ENCODE results near the gene KCNQ2.

- no peak for TF ChIP-seq TBL1XR1 (IDR thresholded peaks at IDR 0.05; ENCODE audit: low read depth, low read length)
- no peak for TF ChIP-seq USF2 (IDR thresholded peaks at IDR 0.05; ENCODE audit: borderline replicate concordance, low read depth, low read length)
- TF ChIP-seq BHLHE40 (IDR thresholded peaks at IDR 0.05; ENCODE audit: borderline replicate concordance in 1 of 2, low read depth in 2 of 2, low read length in 1 of 2) = no peak
- no peak for TF ChIP-seq CTCF (IDR thresholded peaks at IDR 0.05 in 2 of 3, conservative IDR thresholded peaks at IDR 0.05 in 1 of 3; ENCODE audit: control insufficient read depth in 2 of 3, extremely low read depth in 1 of 3, insufficient read depth in 1 of 3, low read depth in 3 of 3, low read length in 3 of 3)
- no peak for TF ChIP-seq EZH2 (IDR thresholded peaks at IDR 0.05; ENCODE audit: borderline replicate concordance, control insufficient read depth, low read depth, low read length)
- no peak for TF ChIP-seq ZBTB40 (IDR thresholded peaks at IDR 0.05; ENCODE audit: borderline replicate concordance)
- TF ChIP-seq FOXK2 (IDR thresholded peaks at IDR 0.05) = no peak
- no peak for TF ChIP-seq MAX (IDR thresholded peaks at IDR 0.05; ENCODE audit: low read depth, low read length)
- no peak for TF ChIP-seq ELK1 (IDR thresholded peaks at IDR 0.05; ENCODE audit: low read depth, low read length)
- TF ChIP-seq MLLT1 (IDR thresholded peaks at IDR 0.05) = no peak
- no peak for TF ChIP-seq POLR2AphosphoS5 (IDR thresholded peaks at IDR 0.05; ENCODE audit: low read length)
- no peak for TF ChIP-seq MYB (IDR thresholded peaks at IDR 0.05; ENCODE audit: borderline replicate concordance, low read depth, low read length)
- no peak for TF ChIP-seq TAF1 (IDR thresholded peaks at IDR 0.05; ENCODE audit: borderline replicate concordance, low read depth, low read length)
- no peak for TF ChIP-seq RFX5 (IDR thresholded peaks at IDR 0.05; ENCODE audit: low read depth, low read length)
These were observed 32.6 kb downstream of the KCNQ2 start for GRCh38 chr20:63439866-63440265.
